CD14-positive monocyte (primary cell): ENCODE results near the gene RASD2. TPM values are rescaled to one million over a fixed set of nuclear protein-coding genes. Genes with fewer than 3 reads are reported as not detected.
"Not testable (repeated sequence)": the region's sequence is repeated elsewhere in the genome, so short reads cannot be mapped to it uniquely, and the experiment has no call there.

ENCODE experiments used
- DNase-seq, 3 donors: peaks; one replicate each; pipeline ENCODE4 v3.0.0-alpha.2; 2011 to 2022
- H2AFZ ChIP-seq: 2 replicates; pipeline ENCODE4 v1.6.0; 2012; ENCODE audit warnings: mild to moderate bottlenecking, low read depth, low read length, inconsistent platforms; ENCODE audit not compliant: insufficient read depth, poor library complexity, severe bottlenecking
- H3K27ac ChIP-seq, 2 donors: 1 replicate in 1 of 2; 2 replicates in 1 of 2; pipeline ENCODE4 v1.5.1; 2012 to 2013; ENCODE audit warnings: low read length in 2 of 2, control low read depth in 1 of 2, inconsistent platforms in 1 of 2, low read depth in 1 of 2, mild to moderate bottlenecking in 1 of 2
- H3K27me3 ChIP-seq, 2 donors: one replicate each; pipeline versions ENCODE4 v1.6.0 to v1.6.1; 2011 to 2013; ENCODE audit warnings: low read length in 2 of 2; ENCODE audit not compliant: control insufficient read depth in 2 of 2, insufficient read depth in 2 of 2
- H3K36me3 ChIP-seq, 2 donors: replicated peaks in 1 of 2; 1 replicate in 1 of 2; 2 replicates in 1 of 2; pipeline versions ENCODE4 v1.5.1 to v1.6.1; 2012 to 2013; ENCODE audit warnings: low read length in 2 of 2, control low read depth in 1 of 2, inconsistent platforms in 1 of 2, mild to moderate bottlenecking in 1 of 2; ENCODE audit not compliant: insufficient read depth in 2 of 2, control insufficient read depth in 1 of 2
- H3K4me1 ChIP-seq, 2 donors: 1 replicate in 1 of 2; 2 replicates in 1 of 2; pipeline versions ENCODE4 v1.5.1 to v1.6.1; 2012 to 2013; ENCODE audit warnings: low read length in 2 of 2, control low read depth in 1 of 2, inconsistent platforms in 1 of 2, mild to moderate bottlenecking in 1 of 2, moderate library complexity in 1 of 2; ENCODE audit not compliant: insufficient read depth in 2 of 2, control insufficient read depth in 1 of 2
- H3K4me2 ChIP-seq: replicated peaks from 2 replicates; pipeline ENCODE3; 2012; ENCODE audit warnings: low read length, moderate library complexity, mild to moderate bottlenecking; ENCODE audit not compliant: poor library complexity, severe bottlenecking; ENCODE audit errors: extremely low read depth
- H3K4me3 ChIP-seq, 3 experiments: fragments of 200-600 bp in 1 of 3; sonication (generic) in 1 of 3; replicated peaks in 1 of 3; 1 replicate in 2 of 3; 2 replicates in 1 of 3; pipeline ENCODE4 v1.5.1; 2011 to 2013; ENCODE audit warnings: low read length in 3 of 3, mild to moderate bottlenecking in 3 of 3, control low read depth in 2 of 3, low read depth in 2 of 3, inconsistent platforms in 1 of 3, moderate library complexity in 1 of 3
- H3K79me2 ChIP-seq: 2 replicates; pipeline ENCODE4 v1.6.0; 2012; ENCODE audit warnings: mild to moderate bottlenecking, control low read depth, inconsistent platforms, low read length, moderate library complexity; ENCODE audit not compliant: insufficient read depth
- H3K9ac ChIP-seq: 2 replicates; pipeline ENCODE4 v1.6.0; 2017; ENCODE audit warnings: low read length, mild to moderate bottlenecking; ENCODE audit not compliant: insufficient read depth, poor library complexity, severe bottlenecking
- H3K9me3 ChIP-seq, 2 donors: replicated peaks in 1 of 2; 1 replicate in 1 of 2; 2 replicates in 1 of 2; pipeline versions ENCODE4 v1.5.1 to v1.6.1; 2012 to 2013; ENCODE audit warnings: low read length in 2 of 2, control low read depth in 1 of 2; ENCODE audit not compliant: control insufficient read depth in 1 of 2, insufficient read depth in 1 of 2
- H4K20me1 ChIP-seq: 2 replicates; pipeline ENCODE4 v1.6.0; 2012; ENCODE audit warnings: mild to moderate bottlenecking, low read length, control low read depth, moderate library complexity; ENCODE audit not compliant: insufficient read depth
- H3K27ac Mint-ChIP-seq, 7 donors: one replicate each; pipeline ENCODE4 v1.8.0; 2020; ENCODE audit warnings: mild to moderate bottlenecking in 7 of 7, mixed read lengths in 7 of 7, moderate library complexity in 6 of 7, inconsistent platforms in 2 of 7
- H3K27me3 Mint-ChIP-seq, 3 donors: one replicate each; pipeline ENCODE4 v1.8.0; 2021 to 2022; ENCODE audit warnings: low read depth in 3 of 3, mild to moderate bottlenecking in 3 of 3, mixed read lengths in 3 of 3, moderate library complexity in 3 of 3, inconsistent platforms in 1 of 3
- H3K36me3 Mint-ChIP-seq, 2 donors: one replicate each; pipeline ENCODE4 v1.8.0; 2020; ENCODE audit warnings: mixed read lengths in 2 of 2, inconsistent platforms in 1 of 2, mild to moderate bottlenecking in 1 of 2
- H3K4me1 Mint-ChIP-seq: one replicate; pipeline ENCODE4 v1.8.0; 2020; ENCODE audit warnings: mild to moderate bottlenecking, mixed read lengths
- H3K4me3 Mint-ChIP-seq, 2 donors: one replicate each; pipeline ENCODE4 v1.8.0; 2020; ENCODE audit warnings: mild to moderate bottlenecking in 2 of 2, mixed read lengths in 2 of 2, moderate library complexity in 1 of 2
- H3K9me3 Mint-ChIP-seq, 7 donors: one replicate each; pipeline ENCODE4 v1.8.0; 2020 to 2022; ENCODE audit warnings: mixed read lengths in 7 of 7, mild to moderate bottlenecking in 6 of 7, moderate library complexity in 6 of 7, inconsistent platforms in 2 of 7
- WGBS: methylation state at CpG from one replicate; pipeline ENCODE4 v1.1.5; 2013; ENCODE audit warnings: missing lambda C conversion rate; ENCODE audit not compliant: insufficient coverage; 5-methylcytosine and 5-hydroxymethylcytosine counted together
- intact Hi-C, 2 donors: fragments of 100-400 bp; cut with micrococcal nuclease; formaldehyde crosslinking; loops; one replicate each; pipeline versions ENCODE4 v1.15.0 to v1.15.1; 2023
- polyA plus RNA-seq, 3 donors: library from polyadenylated mRNA; depleted of rRNA in 1 of 3; unstranded in 2 of 3; stranded (reverse) in 1 of 3; fragments of 300-500 nt in 2 of 3; fragments of >200 nt in 1 of 3; fragmentation: Illumina TruSeq in 2 of 3; gene quantifications; 1 replicate in 2 of 3; 2 replicates in 1 of 3; pipeline ENCODE4 v1.2.3, GENCODE V29; 2012 to 2021
- TF ChIP-seq, protein P1 (sequence below): fragments of 200-600 bp; IDR thresholded peaks from one replicate; pipeline ENCODE4 v1.8.0; 2022; ENCODE audit warnings: antibody characterized with exemption, mild to moderate bottlenecking

The RASD2 gene
- polyA plus RNA-seq, 3 donors, result 0.29 TPM; not detected in 2

DNA sequence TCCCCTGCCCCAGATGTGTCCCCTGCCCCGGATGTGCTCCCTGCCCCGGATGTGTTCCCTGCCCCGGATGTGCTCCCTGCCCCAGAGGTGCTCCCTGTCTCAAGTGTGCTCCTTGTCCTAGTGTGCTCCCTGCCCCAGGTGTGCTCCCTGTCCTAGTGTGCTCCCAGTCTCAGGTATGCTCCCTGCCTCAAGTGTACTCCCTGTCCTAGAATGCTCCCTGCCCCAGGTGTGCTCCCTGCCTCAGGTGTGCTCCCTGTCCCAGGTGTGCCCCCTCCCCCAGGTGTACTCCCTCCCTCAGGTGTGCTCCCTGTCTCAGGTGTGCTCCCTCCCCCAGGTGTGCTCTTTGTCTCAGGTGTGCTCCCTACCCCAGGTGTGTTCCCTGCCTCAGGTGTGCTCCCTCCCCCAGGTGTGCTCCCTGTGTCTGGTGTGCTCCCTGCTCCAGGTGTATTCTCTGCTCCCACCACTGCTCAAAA, 48.7 kb upstream of the RASD2 start:
- Histone ChIP-seq H3K4me2 (no peak overlapping the region), H3K27ac (no peak overlapping the region), H3K9me3 (no peaks in the 10 kb centered on the region), H3K36me3 (no peaks in the 10 kb centered on the region), H4K20me1 (no peaks in the 10 kb centered on the region), H3K4me3 (no peak overlapping the region), H3K79me2 (no peaks in the 10 kb centered on the region), H3K9ac (no peak overlapping the region), H3K4me1 (no peaks in the 10 kb centered on the region), H2AFZ (no peak overlapping the region), H3K27me3 (no peaks in the 10 kb centered on the region)
- intact Hi-C loops, result no loop called here
- Mint-ChIP-seq H3K27me3 (peaks cover 7 to 9% (median 8%) of the 10 kb centered on the region in 3 donors), H3K27ac (peak overlapping the region in 1 of 7 donors; percentile 20), H3K4me3 (no peak overlapping the region), H3K9me3 (peaks cover 0 to 4% (median 0%) of the 10 kb centered on the region in 7 donors), H3K4me1 (no peaks in the 10 kb centered on the region), H3K36me3 (no peaks in the 10 kb centered on the region)
- TF ChIP-seq, protein P1, sequence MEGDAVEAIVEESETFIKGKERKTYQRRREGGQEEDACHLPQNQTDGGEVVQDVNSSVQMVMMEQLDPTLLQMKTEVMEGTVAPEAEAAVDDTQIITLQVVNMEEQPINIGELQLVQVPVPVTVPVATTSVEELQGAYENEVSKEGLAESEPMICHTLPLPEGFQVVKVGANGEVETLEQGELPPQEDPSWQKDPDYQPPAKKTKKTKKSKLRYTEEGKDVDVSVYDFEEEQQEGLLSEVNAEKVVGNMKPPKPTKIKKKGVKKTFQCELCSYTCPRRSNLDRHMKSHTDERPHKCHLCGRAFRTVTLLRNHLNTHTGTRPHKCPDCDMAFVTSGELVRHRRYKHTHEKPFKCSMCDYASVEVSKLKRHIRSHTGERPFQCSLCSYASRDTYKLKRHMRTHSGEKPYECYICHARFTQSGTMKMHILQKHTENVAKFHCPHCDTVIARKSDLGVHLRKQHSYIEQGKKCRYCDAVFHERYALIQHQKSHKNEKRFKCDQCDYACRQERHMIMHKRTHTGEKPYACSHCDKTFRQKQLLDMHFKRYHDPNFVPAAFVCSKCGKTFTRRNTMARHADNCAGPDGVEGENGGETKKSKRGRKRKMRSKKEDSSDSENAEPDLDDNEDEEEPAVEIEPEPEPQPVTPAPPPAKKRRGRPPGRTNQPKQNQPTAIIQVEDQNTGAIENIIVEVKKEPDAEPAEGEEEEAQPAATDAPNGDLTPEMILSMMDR, result no peak
- 100% methylated on average over 3 of the region's 3 CpGs for WGBS
- DNase-seq, result no peak

DNA sequence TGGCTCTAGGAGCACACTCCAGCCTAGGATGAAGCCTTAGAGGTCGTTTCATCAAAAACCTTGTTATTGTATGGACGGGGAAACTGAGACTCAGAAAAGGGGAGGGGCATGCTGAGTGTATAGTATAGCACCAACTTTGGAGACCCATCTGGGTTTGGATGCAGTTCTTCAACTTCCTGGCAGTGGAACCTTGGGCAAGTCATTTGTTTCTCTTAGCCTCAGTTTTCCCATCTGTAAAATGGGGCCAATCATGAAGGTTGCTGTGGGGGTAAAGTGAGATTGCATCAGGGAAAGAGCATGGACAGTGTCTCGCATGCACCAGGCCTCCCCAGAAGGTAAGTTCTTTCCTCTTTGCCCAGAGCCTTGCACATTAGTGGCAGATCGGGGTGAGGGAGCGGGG, 47.6 kb upstream of the RASD2 start:
- intact Hi-C loops, result no loop called here
- Histone ChIP-seq H3K79me2 (no peaks in the 10 kb centered on the region), H2AFZ (no peak overlapping the region), H3K4me1 (no peaks in the 10 kb centered on the region), H3K4me3 (no peak overlapping the region), H3K9me3 (no peaks in the 10 kb centered on the region), H3K36me3 (no peaks in the 10 kb centered on the region), H3K9ac (no peak overlapping the region), H4K20me1 (no peaks in the 10 kb centered on the region), H3K27me3 (no peaks in the 10 kb centered on the region), H3K4me2 (no peak overlapping the region), H3K27ac (no peak overlapping the region)
- H3K36me3 Mint-ChIP-seq, result no peaks in the 10 kb centered on the region
- peaks cover 0 to 4% (median 0%) of the 10 kb centered on the region in 7 donors for H3K9me3 Mint-ChIP-seq
- no peaks in the 10 kb centered on the region for H3K4me1 Mint-ChIP-seq
- TF ChIP-seq, protein P1, result no peak
- no peak overlapping the region for H3K27ac Mint-ChIP-seq
- WGBS, result 79% methylated on average over 2 of the region's 5 CpGs
- DNase-seq, result no peak
- H3K4me3 Mint-ChIP-seq, result no peak overlapping the region
- peaks cover 8 to 10% (median 9%) of the 10 kb centered on the region in 3 donors for H3K27me3 Mint-ChIP-seq

DNA sequence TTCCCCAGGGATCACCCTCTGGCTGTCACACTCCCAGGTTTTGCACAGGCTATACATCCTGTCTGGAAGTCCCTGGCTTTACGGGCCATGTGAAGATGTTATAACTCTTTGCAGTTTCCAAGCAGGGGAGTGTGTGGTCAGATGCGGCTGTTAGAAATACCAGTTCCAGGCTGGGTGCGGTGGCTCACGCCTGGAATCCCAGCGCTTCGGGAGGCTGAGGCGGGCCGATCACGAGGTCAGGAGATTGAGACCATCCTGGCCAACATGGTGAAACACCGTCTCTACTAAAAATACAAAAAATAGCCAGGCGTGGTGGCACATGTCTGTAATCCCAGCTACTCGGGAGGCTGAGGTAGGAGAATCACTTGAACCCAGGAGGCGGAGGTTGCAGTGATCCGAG, 44.9 kb upstream of the RASD2 start:
- H3K36me3 Mint-ChIP-seq, H3K36me3 ChIP-seq, H3K4me3 ChIP-seq, H3K27ac Mint-ChIP-seq, H3K9me3 ChIP-seq, H3K79me2 ChIP-seq, H3K27me3 ChIP-seq, H2AFZ ChIP-seq, H3K4me1 Mint-ChIP-seq, H3K4me2 ChIP-seq, DNase-seq, H3K4me1 ChIP-seq, H3K4me3 Mint-ChIP-seq, H4K20me1 ChIP-seq, intact Hi-C loops, H3K9ac ChIP-seq, H3K27ac ChIP-seq, H3K9me3 Mint-ChIP-seq: not testable (repeated sequence)
- peaks cover 7 to 14% (median 10%) of the 10 kb centered on the region in 3 donors for H3K27me3 Mint-ChIP-seq
- 85% methylated on average over 9 of the region's 14 CpGs for WGBS
